GM18909 (cell line): ENCODE data around the gene FOXP2.
"Not testable (repeated sequence)": the region's sequence is repeated elsewhere in the genome, so short reads cannot be mapped to it uniquely, and the experiment has no call there.

Experiments
- ATAC-seq: cut with Tn5 transposase; IDR thresholded peaks from one replicate; pipeline ENCODE4 v1.9.1; 2021; ENCODE audit warnings: mild to moderate bottlenecking; ENCODE audit not compliant: unreplicated experiment, poor library complexity

FOXP2 gene

DNA sequence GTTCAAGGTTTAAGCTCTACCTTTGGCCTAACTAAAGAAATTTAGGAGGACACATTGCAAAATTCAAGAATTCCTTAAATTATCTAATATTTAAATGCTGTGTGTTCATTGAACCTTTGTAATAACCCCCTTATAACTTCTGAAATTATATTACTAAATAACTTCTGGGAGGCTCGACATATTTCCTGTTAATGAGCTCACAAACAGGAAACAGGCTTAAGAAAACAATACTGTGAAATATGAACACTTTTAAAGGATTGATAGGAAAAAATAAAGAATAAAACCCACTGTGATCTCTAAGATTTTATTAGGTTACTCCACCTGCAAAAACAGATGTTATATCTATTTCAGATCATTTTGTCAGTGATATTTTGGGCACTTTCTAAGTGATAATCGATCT is 74.1 kb downstream of the FOXP2 start:
- ATAC-seq: no peak

DNA sequence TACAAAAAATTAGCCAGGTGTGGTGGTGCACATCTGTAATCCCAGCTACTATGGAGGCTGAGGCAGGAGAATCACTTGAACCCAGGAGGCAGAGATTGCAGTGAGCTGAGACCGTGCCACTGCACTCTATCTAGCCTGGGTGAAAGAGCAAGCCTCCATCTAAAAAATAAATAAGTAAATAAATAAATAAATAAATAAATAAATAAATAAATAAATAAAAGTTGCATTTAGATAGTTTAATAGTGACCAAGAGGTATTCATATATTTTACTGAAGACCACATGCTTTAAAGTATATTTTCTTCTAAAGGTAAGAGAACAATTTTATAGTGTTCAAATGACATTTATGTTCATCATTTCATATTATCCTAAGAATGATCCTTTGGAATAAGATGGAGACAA is 82.9 kb downstream of the FOXP2 start:
- not testable (repeated sequence) for ATAC-seq

DNA sequence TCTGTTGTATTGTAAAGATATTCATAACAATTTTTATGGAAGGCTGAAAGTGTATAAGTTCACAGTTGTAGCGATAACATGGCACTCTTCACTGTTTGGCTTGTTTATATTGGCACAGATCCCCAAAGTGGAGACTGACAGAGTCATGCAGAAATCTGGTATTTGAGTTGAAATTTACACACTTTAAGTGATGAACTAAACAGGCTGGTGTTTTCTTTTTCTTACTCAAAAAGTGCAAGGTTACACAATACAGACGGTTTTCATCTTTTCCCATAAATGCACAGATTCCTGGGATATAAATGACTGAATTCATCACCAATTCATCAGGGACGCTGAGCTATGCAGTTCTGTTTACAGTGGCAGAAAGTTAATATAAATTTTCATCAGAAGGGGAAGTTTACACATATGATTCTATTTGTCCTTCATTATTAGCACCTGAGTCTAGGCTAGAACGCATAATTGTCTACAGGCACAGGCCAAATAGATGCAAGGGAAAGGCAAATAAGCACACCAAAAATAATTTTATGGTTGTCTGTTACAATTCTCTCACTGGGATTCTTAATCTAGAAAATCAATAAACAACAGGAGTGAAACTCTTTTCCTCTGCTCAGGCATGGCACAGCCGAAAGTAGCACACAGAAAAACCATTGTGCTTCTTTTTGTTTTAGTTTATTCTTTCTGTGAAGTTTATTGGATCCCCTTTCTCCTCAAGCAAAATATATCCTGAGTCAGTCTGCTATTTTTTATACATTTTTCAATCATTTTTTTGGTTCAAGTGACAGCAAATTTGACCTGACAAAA is 88.0 kb downstream of the FOXP2 start:
- ATAC-seq: no peak

DNA sequence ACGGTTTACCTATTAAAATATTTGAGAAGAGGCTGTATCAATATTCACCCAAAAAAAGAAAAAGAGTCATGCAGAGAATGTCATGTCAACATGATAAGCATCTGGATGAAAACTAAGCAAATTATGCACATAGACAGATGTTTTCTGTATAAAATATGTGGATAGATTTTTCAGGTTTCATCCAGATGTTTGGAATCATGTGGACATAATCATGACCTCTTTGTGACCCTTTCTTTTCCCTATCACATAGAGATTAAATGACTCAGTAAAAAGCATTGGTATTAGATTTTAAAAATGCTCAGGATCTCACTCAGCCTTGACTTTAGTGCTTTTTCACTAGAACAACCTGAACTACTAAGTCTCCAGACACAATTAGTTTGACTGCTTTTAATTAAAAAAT is 90.0 kb downstream of the FOXP2 start:
- ATAC-seq: no peak

DNA sequence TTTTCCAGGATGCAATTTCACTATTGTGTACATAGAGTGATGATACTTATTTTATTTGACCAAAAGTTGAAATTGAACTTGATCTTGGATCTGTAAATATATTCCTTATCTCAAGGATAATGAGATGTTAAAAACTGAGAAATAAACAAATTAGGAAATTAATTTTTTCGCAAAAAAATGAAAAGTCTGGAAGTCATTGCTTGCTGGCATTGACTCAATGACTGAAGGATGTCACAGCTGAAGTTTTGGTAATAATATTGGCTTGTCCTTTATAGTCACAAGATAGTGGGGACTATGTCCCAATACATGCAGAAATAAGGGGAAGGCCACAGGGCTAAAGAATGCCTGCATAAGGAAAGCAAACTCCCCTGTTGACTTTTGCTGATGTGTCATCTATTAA is 92.8 kb downstream of the FOXP2 start:
- no peak for ATAC-seq

DNA sequence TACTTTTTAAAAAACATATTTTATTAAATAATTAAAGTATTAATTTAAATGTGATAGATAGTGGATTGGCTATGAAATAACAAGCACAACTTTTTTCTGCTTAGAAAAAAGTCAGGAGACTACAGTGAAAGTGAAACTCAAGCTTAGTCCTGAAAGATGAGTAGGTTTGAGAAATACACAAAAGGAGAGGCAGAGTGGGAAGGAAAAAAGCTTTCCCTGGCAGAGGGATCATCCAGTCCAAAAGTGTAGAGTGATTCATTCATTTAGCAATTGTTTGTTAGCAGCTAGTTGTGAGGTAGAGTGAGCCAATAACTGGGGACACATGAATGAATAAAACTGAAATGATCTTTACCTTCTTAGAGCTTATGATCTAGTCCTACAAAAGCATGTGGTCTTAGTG is 93.5 kb downstream of the FOXP2 start:
- no peak for ATAC-seq

DNA sequence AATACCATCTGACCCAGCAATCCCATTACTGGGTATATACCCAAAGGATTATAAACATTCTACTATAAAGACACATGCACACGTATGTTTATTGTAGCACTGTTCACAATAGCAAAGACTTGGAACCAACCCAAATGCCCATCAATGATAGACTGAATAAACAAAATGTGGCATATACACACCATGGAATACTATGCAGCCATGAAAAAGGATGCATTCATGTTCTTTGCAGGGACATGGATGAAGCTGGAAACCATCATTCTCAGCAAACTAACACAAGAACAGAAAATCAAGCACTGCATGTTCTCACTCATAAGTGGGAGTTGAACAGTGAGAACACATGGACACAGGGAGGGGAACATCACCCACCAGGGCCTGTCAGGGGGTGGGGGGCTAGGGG is 96.2 kb downstream of the FOXP2 start:
- ATAC-seq: not testable (repeated sequence)

DNA sequence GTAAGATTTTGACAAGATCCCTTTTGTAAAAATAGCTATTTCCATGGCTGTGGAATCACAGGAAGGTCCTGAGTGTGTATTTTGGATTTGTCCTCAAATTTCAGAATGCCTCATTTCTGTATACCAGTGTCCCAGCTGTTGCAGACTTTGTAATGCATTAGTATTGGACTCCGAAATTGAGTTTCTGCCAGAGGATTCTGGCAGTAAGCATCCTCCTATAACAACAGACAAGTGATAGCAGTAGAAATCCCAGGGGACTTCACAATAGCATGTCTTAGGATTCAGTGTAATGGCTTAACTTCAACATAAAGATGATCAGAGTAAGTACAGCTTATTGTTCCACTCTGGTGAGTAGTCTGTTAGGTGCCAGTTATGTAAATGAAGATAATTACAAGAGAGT is 104.6 kb downstream of the FOXP2 start:
- no peak for ATAC-seq

DNA sequence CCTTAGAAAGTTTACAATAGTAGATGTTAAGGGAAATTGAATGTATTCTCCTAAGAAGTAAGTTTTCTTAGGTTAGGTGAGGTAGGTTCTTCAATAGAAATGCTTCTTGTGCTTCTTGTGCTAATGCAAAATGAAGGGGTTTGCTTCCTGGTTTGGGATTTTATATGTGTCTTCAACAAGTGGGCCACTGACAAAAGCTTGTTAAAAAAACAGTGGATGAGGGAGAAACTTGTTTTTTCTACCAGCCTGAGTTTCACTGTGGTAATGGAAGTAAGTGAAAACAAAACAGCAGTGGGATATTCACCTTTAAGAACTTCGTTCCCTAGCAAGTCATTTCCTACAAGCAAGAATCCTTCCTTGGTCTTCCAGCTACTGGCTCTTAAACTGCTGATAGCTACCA is 107.5 kb downstream of the FOXP2 start:
- ATAC-seq: no peak

DNA sequence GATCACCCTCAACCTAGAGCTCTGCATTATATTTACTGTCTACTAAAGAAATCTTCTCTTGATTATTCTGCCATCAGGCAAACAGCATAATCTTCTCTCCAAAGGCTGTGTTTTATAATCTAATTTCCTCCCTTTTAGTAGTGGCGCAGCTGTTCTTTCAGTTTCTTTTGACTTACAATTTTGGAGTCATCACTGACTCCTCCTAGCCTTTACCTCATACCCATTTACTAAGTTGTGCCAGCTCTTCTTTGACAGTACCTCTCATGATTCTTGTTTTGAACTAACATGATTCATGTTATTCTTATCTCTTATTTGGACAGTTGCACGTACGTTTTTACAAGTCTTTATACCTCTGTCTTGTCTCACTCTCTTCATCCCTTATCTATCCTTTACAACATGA is 113.0 kb downstream of the FOXP2 start:
- ATAC-seq: no peak

DNA sequence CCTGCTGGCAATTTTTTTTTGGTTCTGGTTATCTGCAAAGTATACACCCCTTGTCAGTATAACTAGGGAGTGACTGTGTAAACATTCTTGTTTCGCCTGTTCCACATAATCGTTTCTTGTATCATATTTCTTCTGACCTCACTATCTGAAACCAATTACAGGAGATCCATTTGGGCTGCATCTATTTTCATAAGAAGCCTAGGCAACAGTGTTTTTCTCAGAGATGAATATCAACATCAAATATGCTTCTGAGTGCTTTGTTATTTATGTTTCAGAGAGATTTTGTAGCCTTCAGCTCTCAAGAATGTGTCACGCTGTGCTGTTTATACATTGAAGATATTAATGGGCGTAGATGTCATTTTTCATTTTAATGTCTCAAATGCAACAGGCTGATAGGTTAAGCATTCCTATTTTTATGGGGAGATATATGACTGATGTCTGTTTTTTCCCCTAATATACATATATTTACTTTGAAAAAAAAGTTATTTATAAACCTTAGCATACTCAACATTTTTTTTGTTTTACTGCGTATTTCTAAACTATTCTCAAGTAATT is 115.5 kb downstream of the FOXP2 start:
- ATAC-seq: no peak

DNA sequence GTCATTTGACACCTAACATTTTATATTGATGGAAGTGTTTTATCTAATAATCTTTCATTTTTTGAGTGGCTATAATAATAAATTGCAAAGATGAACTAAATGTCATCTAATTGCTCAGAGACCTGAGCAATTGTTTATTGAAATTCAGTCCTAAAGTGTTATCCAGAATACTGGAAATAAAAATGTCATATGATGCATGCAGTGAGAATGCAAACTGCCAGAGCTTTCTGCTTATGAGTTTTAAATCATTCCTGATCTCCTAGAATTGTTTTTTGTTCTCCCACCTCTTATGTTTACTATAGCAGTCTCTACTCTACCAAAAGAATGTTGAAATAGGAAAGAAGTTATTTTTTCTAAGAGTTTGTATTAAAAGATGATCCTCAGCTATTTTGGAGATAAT is 116.7 kb downstream of the FOXP2 start:
- ATAC-seq: no peak

DNA sequence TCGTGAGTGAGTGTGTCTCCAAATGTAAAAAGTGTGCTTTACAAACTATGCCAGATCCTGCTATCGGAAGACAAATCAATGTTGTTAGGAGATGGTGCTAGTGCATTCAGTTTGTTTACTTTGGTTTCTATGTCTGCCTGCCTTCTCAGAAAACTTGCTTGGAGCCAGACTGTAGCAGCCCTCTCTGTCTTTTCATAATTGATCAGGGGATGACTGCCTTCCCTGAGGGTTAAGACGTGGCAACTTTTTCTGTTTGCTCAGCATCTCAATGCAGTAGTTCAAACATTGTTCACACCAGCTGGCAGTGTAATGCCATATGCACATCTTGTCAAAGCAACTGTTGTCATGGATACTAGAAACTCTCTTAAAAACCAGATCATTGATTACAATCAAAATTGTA is 118.5 kb downstream of the FOXP2 start:
- no peak for ATAC-seq

DNA sequence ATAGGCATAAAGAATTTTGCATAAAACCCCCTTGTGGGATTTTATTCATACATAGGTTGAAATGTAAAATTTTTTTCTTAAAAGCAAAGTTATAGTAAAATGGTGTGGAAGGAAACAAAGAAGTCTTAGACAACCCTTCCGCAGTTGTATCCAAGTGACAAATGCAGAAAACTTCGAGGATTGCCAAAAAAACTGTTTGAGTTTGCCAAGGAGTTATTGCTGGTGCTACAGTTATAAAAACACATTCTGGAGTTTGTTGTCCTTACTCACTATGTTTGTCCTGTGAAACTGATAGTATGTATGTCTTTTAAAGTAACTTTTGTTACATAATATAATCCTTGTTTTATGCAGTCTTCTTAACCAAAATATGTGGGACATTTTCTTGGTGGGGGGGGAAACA is 120.3 kb downstream of the FOXP2 start:
- no peak for ATAC-seq

DNA sequence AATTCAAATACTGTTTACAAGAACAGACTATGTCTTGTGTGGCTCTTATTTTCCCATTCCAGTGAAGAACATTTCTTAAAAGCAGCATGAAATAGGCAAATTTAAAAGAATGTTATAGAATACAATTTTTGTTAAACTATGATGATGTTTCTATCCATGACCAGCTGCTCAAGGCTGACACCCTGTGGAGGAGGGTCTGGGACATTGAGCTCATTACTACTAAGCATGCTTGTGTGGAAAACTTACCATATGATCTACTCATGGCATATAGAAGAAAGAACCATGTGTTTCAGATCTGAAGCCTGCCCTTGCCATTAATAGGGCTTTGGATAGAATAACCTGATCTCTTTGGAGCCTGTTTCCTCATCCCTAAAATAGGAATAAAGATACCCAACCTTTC is 125.0 kb downstream of the FOXP2 start:
- no peak for ATAC-seq

DNA sequence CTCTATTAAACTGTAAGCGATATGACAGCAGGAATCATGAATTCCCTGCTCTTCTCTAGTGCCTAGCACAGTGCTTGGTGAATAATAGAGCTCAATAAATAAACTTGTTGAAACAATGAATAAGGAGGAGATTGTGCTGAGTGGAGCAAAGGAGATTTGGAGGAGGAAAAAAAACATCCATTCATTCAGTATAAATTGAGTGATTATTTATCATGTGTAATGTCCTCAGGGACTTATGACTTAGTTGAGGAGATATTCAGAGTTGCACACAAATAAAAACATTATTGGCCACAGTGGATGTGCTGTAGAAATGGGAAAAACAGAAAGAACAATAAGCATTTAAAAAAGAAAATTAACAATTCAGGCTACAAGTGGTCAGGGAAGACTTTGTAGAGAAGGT is 125.7 kb downstream of the FOXP2 start:
- no peak for ATAC-seq

DNA sequence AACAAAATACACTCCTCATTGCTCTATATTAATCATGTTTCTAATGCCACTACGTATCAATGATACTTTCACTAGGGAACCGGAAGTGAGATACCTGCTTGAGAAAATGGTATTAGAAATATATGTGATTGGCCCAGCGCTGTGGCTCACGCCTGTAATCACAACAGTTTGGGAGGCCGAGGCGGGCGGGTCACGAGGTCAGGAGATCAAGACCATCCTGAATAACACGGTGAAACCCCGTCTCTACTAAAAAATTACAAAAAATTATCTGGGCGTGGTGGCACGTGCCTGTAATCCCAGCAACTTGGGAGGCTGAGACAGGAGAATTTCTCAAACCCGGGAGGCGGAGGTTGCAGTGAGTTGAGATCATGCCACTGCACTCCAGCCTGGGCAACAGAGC is 132.7 kb downstream of the FOXP2 start:
- not testable (repeated sequence) for ATAC-seq

DNA sequence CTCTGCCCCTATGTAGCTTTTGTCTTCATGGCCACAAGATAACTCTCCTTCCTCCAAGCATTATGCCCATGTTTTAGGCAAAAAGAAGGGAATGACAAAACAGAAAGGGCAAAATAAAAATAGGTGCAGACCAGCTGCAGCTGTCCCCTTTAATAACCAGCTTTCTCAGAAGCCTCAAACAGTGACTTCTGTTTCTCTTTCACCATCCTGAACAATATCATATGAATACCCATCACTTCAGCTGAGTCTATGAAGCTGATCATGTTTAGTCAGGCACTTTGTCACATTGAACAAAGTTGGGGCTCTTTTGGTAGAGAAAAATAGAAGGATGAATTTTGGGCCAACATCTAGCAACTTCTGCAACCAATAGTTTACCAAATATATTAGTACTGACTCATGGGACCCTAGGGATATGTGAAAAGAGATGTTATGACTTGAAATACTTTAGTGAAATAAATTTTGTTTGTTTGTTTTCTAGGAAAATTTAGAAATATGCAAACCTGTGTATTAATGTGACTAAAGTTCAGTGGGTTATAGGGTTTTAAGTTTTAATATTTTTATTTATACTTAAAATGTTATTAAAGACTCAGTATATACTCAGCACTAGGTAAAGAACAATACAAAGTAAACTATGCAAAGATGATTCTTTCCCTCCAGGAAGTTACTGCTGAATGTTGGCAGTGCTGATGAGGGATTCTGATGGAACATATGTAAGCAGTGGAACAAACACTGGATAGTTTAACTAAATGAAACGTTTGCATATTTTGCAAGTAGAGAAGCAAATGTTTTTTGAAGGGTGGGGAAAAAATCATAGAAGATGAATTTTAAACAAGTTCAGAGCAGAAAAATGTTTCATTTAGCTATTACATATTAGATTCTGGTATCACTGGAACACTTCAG is 133.7 kb downstream of the FOXP2 start:
- ATAC-seq: no peak

DNA sequence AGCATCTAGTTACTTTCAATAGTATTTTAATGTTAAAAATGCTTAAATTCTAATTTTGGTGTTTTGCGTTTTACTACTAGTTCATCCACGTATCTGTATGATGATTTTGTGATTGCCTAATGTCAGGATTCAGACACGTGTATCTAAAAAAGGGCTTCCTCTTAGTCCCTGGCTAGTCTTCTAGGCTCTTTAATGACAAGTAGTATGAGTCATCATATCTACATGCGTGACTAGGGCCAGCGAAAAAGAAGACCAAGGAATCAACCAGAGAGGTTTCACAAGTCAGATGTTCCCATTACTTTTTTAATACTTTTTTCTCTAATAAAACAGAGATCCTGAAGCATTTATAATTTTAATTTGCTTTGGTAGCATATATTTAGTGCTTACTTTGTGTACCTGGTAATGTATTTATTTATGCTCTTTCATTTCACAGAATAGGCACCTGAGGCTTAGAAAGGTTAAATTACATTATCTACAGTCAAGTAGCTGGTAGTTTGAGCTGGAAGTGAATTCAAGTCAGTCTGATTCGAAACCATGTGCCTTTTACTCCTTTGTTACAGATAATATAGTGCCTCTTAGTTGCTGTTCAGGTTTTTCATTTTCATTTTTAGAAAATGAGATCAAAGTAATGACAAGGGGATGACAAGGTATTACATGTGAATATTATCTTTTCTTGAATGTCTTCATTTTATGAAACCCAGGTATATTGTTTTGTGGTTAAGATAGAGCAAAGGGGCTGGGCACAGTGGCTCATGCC is 140.3 kb downstream of the FOXP2 start:
- peak; percentile 79 for ATAC-seq

DNA sequence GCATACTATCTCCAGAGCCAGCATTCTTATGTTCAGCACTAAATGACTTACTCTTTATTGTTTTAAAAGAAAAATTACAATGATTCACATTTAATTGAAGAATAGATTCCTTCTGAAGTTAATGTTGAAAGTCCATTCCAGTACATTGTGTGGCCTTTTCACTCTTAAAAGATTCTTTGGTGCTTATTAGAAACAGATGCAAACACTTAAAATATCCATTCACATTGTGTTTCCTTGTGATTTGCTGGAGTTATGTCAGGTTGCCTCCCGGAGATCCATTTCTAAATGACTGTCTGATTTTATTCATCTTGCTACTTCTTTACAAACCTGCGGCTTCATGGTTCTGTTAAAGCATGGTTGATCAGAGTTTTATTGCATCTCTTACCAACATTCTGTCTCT is 152.8 kb downstream of the FOXP2 start:
- no peak for ATAC-seq

DNA sequence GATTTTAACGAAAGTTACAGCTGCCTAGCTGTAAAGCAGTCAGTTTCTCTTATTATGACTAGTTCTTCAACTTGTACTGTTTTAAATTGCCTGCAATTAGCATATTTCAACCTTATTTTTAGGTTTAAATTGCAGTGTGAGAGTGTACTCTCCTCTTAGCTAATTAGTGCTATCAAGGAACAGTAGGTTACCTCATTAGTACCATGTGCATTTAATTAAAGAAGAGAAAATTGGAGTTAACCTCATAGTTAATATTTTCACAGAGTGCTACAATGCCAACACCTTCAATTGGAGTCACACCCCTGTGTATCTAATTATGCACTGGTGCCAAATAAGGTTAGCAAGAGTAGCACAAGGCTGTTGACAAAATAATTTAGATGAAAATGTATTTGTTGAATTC is 154.6 kb downstream of the FOXP2 start:
- no peak for ATAC-seq
